ENCODE measurements around the gene CFAP298. TPM values are rescaled to one million over a fixed set of nuclear protein-coding genes. Genes with fewer than 3 reads are reported as not detected.
A peak's percentile ranks its signal among the peaks of the same experiment; 100 is the strongest.
"Not testable (repeated sequence)": the region's sequence is repeated elsewhere in the genome, so short reads cannot be mapped to it uniquely, and the experiment has no call there.

Gene CFAP298
- total RNA-seq: 10 to 100 TPM; 28.7 to 32.7 TPM
- long read RNA-seq, transcript CFAP298-201 (7 exons, 1,692 nt): major isoform, 55 of 61 reads
- long read RNA-seq, partial matches to known transcripts: 1 of 61 reads
- long read RNA-seq, other reads (novel, unspliced or antisense): 1 of 61 reads

- ATAC-seq (peak; percentile 85), DNase-seq (peak; percentile 84 to 86)
- intact Hi-C loops (cut with DNase I, micrococcal nuclease): no loop called here
Observed at GRCh38 chr21:32612075-32612998, at the start of gene CFAP298. CFAP298 (minus strand) TSS chr21:32612377; CDS start chr21:32612243, 134 bp downstream.

- DNase-seq; intact Hi-C loops (cut with DNase I, micrococcal nuclease); ATAC-seq: not testable (repeated sequence)
Observed at GRCh38 chr21:32661026-32661782, 49.0 kb upstream of the CFAP298 start.

GRCh38 chr21:32658524-32658923 is 46.3 kb upstream of the CFAP298 start:
- ATAC-seq: no peak
- intact Hi-C loops (cut with DNase I, micrococcal nuclease): no loop called here

GRCh38 chr21:32653326-32653901 is 41.2 kb upstream of the CFAP298 start:
- DNase-seq: peak in 1 of 2 donors; percentile 24
- peak; percentile 94 for ATAC-seq
- intact Hi-C loops (cut with DNase I, micrococcal nuclease): no loop called here

More at GRCh38 chr21:32658524-32658923, 46.3 kb upstream of the CFAP298 start:
- no peak for DNase-seq

- intact Hi-C loops (cut with DNase I, micrococcal nuclease): no loop called here
- ATAC-seq: no peak
- no peak for DNase-seq
Observed at GRCh38 chr21:32648165-32648564, 36.0 kb upstream of the CFAP298 start.

- intact Hi-C loops (cut with DNase I, micrococcal nuclease): no loop called here
- DNase-seq: no peak
- ATAC-seq: no peak
Observed at GRCh38 chr21:32645261-32646182, 33.3 kb upstream of the CFAP298 start.

- intact Hi-C loops (cut with DNase I, micrococcal nuclease): no loop called here
- DNase-seq: no peak
- ATAC-seq: no peak
Observed at GRCh38 chr21:32641710-32642698, 29.8 kb upstream of the CFAP298 start.

GRCh38 chr21:32626621-32627196 is 14.5 kb upstream of the CFAP298 start:
- intact Hi-C loops (cut with DNase I, micrococcal nuclease): no loop called here
- ATAC-seq (no peak), DNase-seq (no peak)

GRCh38 chr21:32618218-32618617 is 6.0 kb upstream of the CFAP298 start:
- ATAC-seq; DNase-seq; intact Hi-C loops (cut with DNase I, micrococcal nuclease): not testable (repeated sequence)

GRCh38 chr21:32613436-32614043 is 1.4 kb upstream of the CFAP298 start:
- no peak for ATAC-seq
- intact Hi-C loops (cut with DNase I, micrococcal nuclease): no loop called here
- no peak for DNase-seq

GRCh38 chr21:32612999-32613337 is 791 bp upstream of the CFAP298 start:
- intact Hi-C loops (cut with DNase I, micrococcal nuclease): no loop called here
- DNase-seq (no peak), ATAC-seq (peak; percentile 28)

- DNase-seq (peak in 1 of 2 donors; percentile 60), ATAC-seq (peak; percentile 59)
- intact Hi-C loops (cut with DNase I, micrococcal nuclease): no loop called here
Observed at GRCh38 chr21:32611471-32611997, 643 bp downstream of the CFAP298 start.

GRCh38 chr21:32610940-32611339 is 1.2 kb downstream of the CFAP298 start:
- ATAC-seq; DNase-seq; intact Hi-C loops (cut with DNase I, micrococcal nuclease): not testable (repeated sequence)

GRCh38 chr21:32608851-32609250 is 3.3 kb downstream of the CFAP298 start:
- ATAC-seq (no peak), DNase-seq (no peak)
- intact Hi-C loops (cut with DNase I, micrococcal nuclease): loop anchor here in 1 of 2 donors (10.0 kb wide), 1 partner anchor 204 kb away; no protein-coding TSS in a partner anchor

GRCh38 chr21:32605469-32605868 is 6.7 kb downstream of the CFAP298 start:
- intact Hi-C loops (cut with DNase I, micrococcal nuclease): loop anchor here in 1 of 2 donors (10.0 kb wide), 1 partner anchor 201 kb away; no protein-coding TSS in a partner anchor
- ATAC-seq (no peak), DNase-seq (no peak)

- DNase-seq (no peak), ATAC-seq (no peak)
- intact Hi-C loops (cut with DNase I, micrococcal nuclease): loop anchor here in 1 of 2 donors (10.0 kb wide), 1 partner anchor 200 kb away; no protein-coding TSS in a partner anchor
Observed at GRCh38 chr21:32604464-32604863, 7.7 kb downstream of the CFAP298 start.
